K562 (cell line): ENCODE measurements around the gene LMNA. TPM values are rescaled to one million over a fixed set of nuclear protein-coding genes. Genes with fewer than 3 reads are reported as not detected.

Source experiments
- ATF6 ChIP-seq: sonication (generic); formaldehyde crosslinking; IDR thresholded peaks from 2 replicates; pipeline ENCODE4 v1.4.0; 2020; ENCODE audit warnings: mild to moderate bottlenecking, missing genetic modification reagents
- BCOR ChIP-seq: fragments of 450-650 bp; IDR thresholded peaks from 2 replicates; pipeline ENCODE4 v1.6.1; 2016
- BRCA1 ChIP-seq, 2 experiments: fragments of 450-650 bp in 1 of 2; sonication (generic) in 1 of 2; formaldehyde crosslinking in 1 of 2; IDR thresholded peaks; 2 replicates each; pipeline versions ENCODE4 v1.5.0 to v1.6.1; 2017 to 2020; ENCODE audit warnings: mild to moderate bottlenecking in 1 of 2, missing genetic modification reagents in 1 of 2
- CEBPG ChIP-seq, 3 experiments: fragments of 200-800 bp in 1 of 3; sonication (Bioruptor generic) in 1 of 3; sonication (generic) in 1 of 3; formaldehyde crosslinking in 1 of 3; IDR thresholded peaks in 2 of 3; conservative IDR thresholded peaks in 1 of 3; 2 replicates each; pipeline versions ENCODE4 v1.6.1 to v1.8.0; 2016 to 2022; ENCODE audit warnings: missing compliant biosample characterization in 2 of 3, missing genetic modification characterization in 2 of 3, mild to moderate bottlenecking in 1 of 3, missing genetic modification reagents in 1 of 3
- CREB3 ChIP-seq: fragments of 450-650 bp; conservative IDR thresholded peaks from 2 replicates; pipeline ENCODE4 v1.6.1; 2016; ENCODE audit warnings: missing genetic modification characterization, low read depth, mild to moderate bottlenecking, missing compliant biosample characterization, moderate library complexity
- CREBBP ChIP-seq: IDR thresholded peaks from one replicate; pipeline ENCODE4 v1.6.1; 2012; ENCODE audit warnings: low read depth, mild to moderate bottlenecking, control low read depth, inconsistent platforms, low read length
- EHMT2 ChIP-seq: fragments of 450-650 bp; IDR thresholded peaks from 2 replicates; pipeline ENCODE4 v1.6.1; 2018; ENCODE audit warnings: antibody characterized with exemption
- EWSR1 ChIP-seq: fragments of 450-650 bp; IDR thresholded peaks from 2 replicates; pipeline ENCODE4 v1.6.1; 2018; ENCODE audit warnings: borderline replicate concordance, mild to moderate bottlenecking, low read depth, moderate library complexity; ENCODE audit not compliant: partially characterized antibody
- FOS ChIP-seq: IDR thresholded peaks from 3 replicates; pipeline ENCODE4 v1.6.1; 2011; ENCODE audit not compliant: insufficient read length; ENCODE audit errors: extremely low read depth
- HDAC1 ChIP-seq, 2 experiments: fragments of 450-650 bp; IDR thresholded peaks; 2 replicates each; pipeline ENCODE4 v1.6.1; 2016 to 2017; ENCODE audit warnings: inconsistent platforms in 1 of 2, mild to moderate bottlenecking in 1 of 2, moderate library complexity in 1 of 2
- HMGN3 ChIP-seq: IDR thresholded peaks from 2 replicates; pipeline ENCODE4 v1.6.1; 2011; ENCODE audit warnings: borderline replicate concordance, low read depth, mild to moderate bottlenecking, mixed read lengths, low read length; ENCODE audit not compliant: insufficient read length; ENCODE audit errors: extremely low read depth
- IRF9 ChIP-seq: fragments of 450-650 bp; IDR thresholded peaks from 2 replicates; pipeline ENCODE4 v1.6.1; 2016; ENCODE audit warnings: missing biosample characterization, missing genetic modification characterization
- KDM4B ChIP-seq, 2 experiments: fragments of 450-650 bp in 1 of 2; sonication (generic) in 1 of 2; IDR thresholded peaks; 2 replicates each; pipeline ENCODE4 v1.6.1; 2016 to 2017; ENCODE audit warnings: borderline replicate concordance in 2 of 2, antibody characterized with exemption in 1 of 2, low read depth in 1 of 2, mild to moderate bottlenecking in 1 of 2
- NFIX ChIP-seq: fragments of 250-450 bp; sonication (Bioruptor Pico); IDR thresholded peaks from 2 replicates; pipeline ENCODE4 v1.4.0; 2020; ENCODE audit warnings: low read depth, mild to moderate bottlenecking, moderate library complexity
- PTTG1 ChIP-seq: fragments of 450-650 bp; IDR thresholded peaks from 2 replicates; pipeline ENCODE4 v1.6.1; 2016; ENCODE audit warnings: low read depth, mild to moderate bottlenecking, missing genetic modification characterization, missing compliant biosample characterization
- RBBP5 ChIP-seq: fragments of 200-600 bp; sonication (generic); IDR thresholded peaks from 2 replicates; pipeline ENCODE4 v1.6.1; 2012; ENCODE audit warnings: borderline replicate concordance, mild to moderate bottlenecking, low read length, control low read depth, inconsistent platforms; ENCODE audit not compliant: insufficient read depth, poor library complexity, severe bottlenecking
- SUPT5H ChIP-seq: fragments of 450-650 bp; IDR thresholded peaks from 2 replicates; pipeline ENCODE4 v1.6.1; 2016
- TCF15 ChIP-seq: fragments of 250-450 bp; sonication (Bioruptor Pico); IDR thresholded peaks from 2 replicates; pipeline ENCODE4 v1.8.0; 2022; ENCODE audit warnings: moderate library complexity, mild to moderate bottlenecking, inconsistent platforms
- TCF7 ChIP-seq: sonication (generic); IDR thresholded peaks from 2 replicates; pipeline ENCODE4 v1.6.1; 2016; ENCODE audit warnings: antibody characterized with exemption, borderline replicate concordance
- ZBTB7A ChIP-seq: IDR thresholded peaks from 2 replicates; pipeline ENCODE4 v1.6.1; 2011; ENCODE audit warnings: low read depth, mild to moderate bottlenecking, low read length, moderate library complexity, borderline replicate concordance; ENCODE audit not compliant: control insufficient read depth
- ZNF263 ChIP-seq: sonication (generic); formaldehyde crosslinking; IDR thresholded peaks from 2 replicates; pipeline ENCODE4 v1.8.0; 2022; ENCODE audit warnings: mild to moderate bottlenecking, missing genetic modification reagents, borderline replicate concordance
- ZNF408 ChIP-seq: fragments of 250-450 bp; sonication (Bioruptor Pico); IDR thresholded peaks from 2 replicates; pipeline ENCODE4 v1.4.0; 2020; ENCODE audit warnings: low read depth, mild to moderate bottlenecking, moderate library complexity
- polyA plus RNA-seq, 8 experiments: library from polyadenylated mRNA; depleted of rRNA in 4 of 8; stranded (reverse) in 5 of 8; unstranded in 3 of 8; fragments of >200 nt; fragmentation: Nextera tagmentation in 2 of 8; fragmentation: Illumina TruSeq in 1 of 8; extraction: Ambion mirVana in 2 of 8; extraction: Trizol in 1 of 8; gene quantifications; 2 replicates each; pipeline versions ENCODE4 v1.2.1 to v1.2.3, GENCODE V29; 2011 to 2014; ENCODE audit warnings: inconsistent platforms in 1 of 8, missing spikeins in 1 of 8
- total RNA-seq, 7 experiments: library from RNA; depleted of rRNA in 6 of 7; stranded (reverse); fragments of >200 nt in 6 of 7; fragmentation: Illumina TruSeq in 2 of 7; extraction: Trizol in 2 of 7; gene quantifications; 2 replicates each; pipeline versions ENCODE4 v1.2.1 to v1.2.3, GENCODE V29; 2011 to 2021; ENCODE audit warnings: low replicate concordance in 1 of 7

LMNA gene
- total and polyA plus RNA-seq, 9 of the 15 experiments (the other 6 are each of a cell fraction or from before 2014, with no cell fraction given), result 1.00 to 347 (median 88.2) TPM

- TF ChIP-seq CREB3 (no peak), IRF9 (tag) (no peak), CREBBP (no peak), BCOR (no peak; the same call in 1 of the 2 replicates), TCF7 (no peak), SUPT5H (peak; percentile 88), BRCA1 (IDR thresholded peaks at IDR 0.05) (no peak), BRCA1 (CRISPR knock-in tag; IDR thresholded peaks at IDR 0.05) (no peak), ZBTB7A (peak; percentile 86; the same call in 1 of the 2 replicates), ZNF263 (CRISPR knock-in tag) (peak; percentile 87), RBBP5 (no peak), PTTG1 (tag) (no peak), HDAC1 (IDR thresholded peaks at IDR 0.05) (peak in 1 of 2 experiments; percentile 69; a peak in 2 of 4 replicates), FOS (peak; percentile 75), ATF6 (CRISPR knock-in tag) (peak; percentile 25; the same call in 1 of the 2 replicates), EWSR1 (no peak), KDM4B (IDR thresholded peaks at IDR 0.05; ENCODE audit: borderline replicate concordance in 2 of 2, low read depth in 1 of 2) (no peak), TCF15 (no peak), EHMT2 (peak; percentile 74; the same call in 1 of the 2 replicates), ZNF408 (CRISPR knock-in tag) (no peak), NFIX (CRISPR knock-in tag) (no peak), HMGN3 (no peak), CEBPG (CRISPR knock-in tag; IDR thresholded peaks at IDR 0.05) (no peak), CEBPG (tag; conservative IDR thresholded peaks at IDR 0.05 in 1 of 2, IDR thresholded peaks at IDR 0.05 in 1 of 2) (no peak)
These were observed at the start of gene LMNA (continued) for GRCh38 chr1:156114101-156114918.
